SU-DHL-6 (cell line): ENCODE measurements around the gene ABTB1.
A peak's percentile ranks its signal among the peaks of the same experiment; 100 is the strongest.

Experiments used
- H2AFZ ChIP-seq: fragments of 200-600 bp; sonication (generic); 2 replicates; pipeline ENCODE4 v1.6.1; 2014; ENCODE audit warnings: low read depth, mild to moderate bottlenecking, moderate library complexity, mixed read lengths, antibody characterized with exemption, low read length; ENCODE audit not compliant: severe bottlenecking
- H3F3A ChIP-seq: fragments of 200-600 bp; shearing (Covaris generic); 2 replicates; pipeline ENCODE4 v1.6.0; 2016; ENCODE audit warnings: antibody characterized with exemption, mild to moderate bottlenecking; ENCODE audit not compliant: insufficient read depth
- H3K27ac ChIP-seq: fragments of 200-600 bp; sonication (generic); 2 replicates; pipeline ENCODE4 v1.5.1; 2016; ENCODE audit warnings: low read depth, mild to moderate bottlenecking, low read length, moderate library complexity, mixed read lengths
- H3K27me3 ChIP-seq: fragments of 200-600 bp; sonication (generic), shearing (Covaris generic); 2 replicates; pipeline ENCODE4 v1.6.0; 2014; ENCODE audit warnings: mild to moderate bottlenecking, low read length
- H3K36me3 ChIP-seq: fragments of 200-600 bp; sonication (generic); 2 replicates; pipeline ENCODE4 v1.6.1; 2014; ENCODE audit warnings: mild to moderate bottlenecking, low read length, mixed read lengths
- H3K4me2 ChIP-seq: fragments of 300-600, 200-600 bp; shearing (Covaris generic), sonication (generic); 2 replicates; pipeline ENCODE4 v1.6.0; 2014; ENCODE audit warnings: low read length, low read depth, mild to moderate bottlenecking; ENCODE audit not compliant: poor library complexity, severe bottlenecking
- H3K4me3 ChIP-seq: fragments of 200-600 bp; sonication (generic); 2 replicates; pipeline ENCODE4 v1.5.1; 2014; ENCODE audit warnings: antibody characterized with exemption, low read length, mild to moderate bottlenecking, mixed read lengths; ENCODE audit not compliant: insufficient read depth, poor library complexity, severe bottlenecking
- H3K79me2 ChIP-seq: fragments of 200-600 bp; sonication (generic); 2 replicates; pipeline ENCODE4 v1.6.1; 2014; ENCODE audit warnings: mild to moderate bottlenecking, low read length, moderate library complexity; ENCODE audit not compliant: insufficient read depth
- H3K9ac ChIP-seq: fragments of 200-600 bp; sonication (generic); 2 replicates; pipeline ENCODE4 v1.7.0; 2014; ENCODE audit warnings: mild to moderate bottlenecking, low read length
- H3K9me2 ChIP-seq: fragments of 200-600 bp; sonication (generic); replicated peaks from 2 replicates; pipeline ENCODE4 v1.6.1; 2014; ENCODE audit warnings: low read length; ENCODE audit not compliant: insufficient read depth
- H3K9me3 ChIP-seq: fragments of 200-600 bp; sonication (generic); 2 replicates; pipeline ENCODE4 v1.6.1; 2014; ENCODE audit warnings: low read length, mixed read lengths; ENCODE audit not compliant: insufficient read depth
- H4K20me1 ChIP-seq: fragments of 200-600 bp; sonication (generic); 2 replicates; pipeline ENCODE4 v1.6.1; 2014; ENCODE audit warnings: low read depth, mild to moderate bottlenecking, antibody characterized with exemption, low read length, moderate library complexity, mixed read lengths
- CTCF ChIP-seq: fragments of 200-600 bp; sonication (generic); IDR thresholded peaks from one replicate; pipeline ENCODE4 v1.5.1; 2017; ENCODE audit warnings: antibody characterized with exemption, mild to moderate bottlenecking, low read length, moderate library complexity; ENCODE audit not compliant: insufficient read depth, poor library complexity, severe bottlenecking
- EZH2phosphoT487 ChIP-seq: fragments of 200-600 bp; sonication (generic), shearing (Covaris generic); conservative IDR thresholded peaks from 2 replicates; pipeline ENCODE4 v1.6.1; 2018; ENCODE audit warnings: mild to moderate bottlenecking, antibody characterized with exemption, low read length, moderate library complexity, mixed read lengths

ABTB1 gene

GRCh38 chr3:127678611-127679533, 6.1 kb downstream of the ABTB1 start:
- H3F3A ChIP-seq = no peaks in the 10 kb centered on the region
- no peak for TF ChIP-seq CTCF
- H3K4me2 ChIP-seq = no peak overlapping the region

DNA sequence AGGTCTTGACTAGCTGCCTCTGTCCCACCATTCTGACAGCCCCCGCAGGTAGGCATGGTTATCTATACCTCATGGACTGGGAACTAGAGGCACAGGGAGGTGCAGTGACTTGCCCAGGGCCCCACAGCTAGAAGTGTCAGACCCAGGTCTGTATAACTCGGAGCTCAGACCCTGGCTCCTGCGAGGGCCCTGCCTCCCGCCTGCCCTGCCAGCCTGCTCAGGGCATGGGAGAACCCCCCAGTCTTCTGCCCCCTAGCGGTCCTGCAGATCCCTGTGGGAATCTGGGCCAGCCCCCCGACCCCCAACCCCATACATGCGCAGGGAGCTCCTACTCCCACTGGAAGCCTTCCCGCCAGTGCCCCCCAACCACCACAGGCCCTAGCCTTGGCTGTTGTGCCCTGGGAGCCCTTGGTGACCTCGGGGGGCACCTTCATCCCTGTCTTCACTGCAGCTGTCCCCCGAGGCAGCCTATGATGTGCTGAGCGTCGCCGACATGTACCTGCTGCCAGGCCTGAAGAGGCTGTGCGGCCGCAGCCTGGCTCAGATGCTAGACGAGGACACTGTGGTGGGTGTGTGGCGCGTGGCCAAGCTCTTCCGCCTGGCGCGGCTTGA, 6.9 kb downstream of the ABTB1 start:
- peak; percentile 66 for TF ChIP-seq CTCF
- TF ChIP-seq EZH2phosphoT487 = no peak
- Histone ChIP-seq H3K27me3 (no peaks in the 10 kb centered on the region), H2AFZ (no peak overlapping the region), H3K9me2 (no peaks in the 10 kb centered on the region), H3K9me3 (no peaks in the 10 kb centered on the region), H4K20me1 (no peaks in the 10 kb centered on the region), H3K9ac (no peak overlapping the region), H3F3A (no peaks in the 10 kb centered on the region), H3K4me3 (no peak overlapping the region), H3K27ac (no peak overlapping the region), H3K79me2 (no peaks in the 10 kb centered on the region), H3K36me3 (no peaks in the 10 kb centered on the region), H3K4me2 (no peak overlapping the region)

More at GRCh38 chr3:127678611-127679533, 6.1 kb downstream of the ABTB1 start:
- H3K79me2 ChIP-seq = no peaks in the 10 kb centered on the region
- no peaks in the 10 kb centered on the region for H3K27me3 ChIP-seq
- no peaks in the 10 kb centered on the region for H4K20me1 ChIP-seq
- no peak overlapping the region for H3K9ac ChIP-seq
- no peaks in the 10 kb centered on the region for H3K9me2 ChIP-seq
- H3K9me3 ChIP-seq = no peaks in the 10 kb centered on the region
- no peak overlapping the region for H2AFZ ChIP-seq
- H3K36me3 ChIP-seq = no peaks in the 10 kb centered on the region
- no peak overlapping the region for H3K4me3 ChIP-seq
- H3K27ac ChIP-seq = no peak overlapping the region

- Histone ChIP-seq H2AFZ (no peak overlapping the region), H3K9me2 (no peaks in the 10 kb centered on the region), H3K4me3 (no peak overlapping the region), H3K4me2 (no peak overlapping the region), H3K9ac (no peak overlapping the region), H3K27ac (no peak overlapping the region), H4K20me1 (no peaks in the 10 kb centered on the region), H3K79me2 (no peaks in the 10 kb centered on the region), H3K9me3 (no peaks in the 10 kb centered on the region), H3K36me3 (no peaks in the 10 kb centered on the region), H3K27me3 (no peaks in the 10 kb centered on the region), H3F3A (no peaks in the 10 kb centered on the region)
- TF ChIP-seq EZH2phosphoT487 = no peak
- no peak for TF ChIP-seq CTCF
These were observed 7.5 kb downstream of the ABTB1 start for GRCh38 chr3:127680146-127680661.
